ENCODE data around the gene CNPY4.

GRCh38 chr7:100090527-100091410, 28.7 kb upstream of the CNPY4 start:
- TF ChIP-seq CTCF (IDR thresholded peaks at IDR 0.05; ENCODE audit: low read depth, low read length) (no peak), POLR2A (IDR thresholded peaks at IDR 0.05; ENCODE audit: extremely low read depth, insufficient read length) (no peak), MAX (IDR thresholded peaks at IDR 0.05; ENCODE audit: low read depth, low read length) (no peak), MYC (IDR thresholded peaks at IDR 0.05; ENCODE audit: low read depth, low read length) (no peak)

Measured in NB4 (cell line).